Calu3 (cell line): Measurements from ENCODE around the gene MGMT. TPM values are rescaled to one million over a fixed set of nuclear protein-coding genes. Genes with fewer than 3 reads are reported as not detected.

Experiments used
- BruUV-seq: library from RNA; stranded (reverse); fragments of 400-500 nt; replicated peaks from 2 replicates; lab custom pipeline; 2021; lab: Mats Ljungman, UMichigan
- CTCF ChIA-PET: fragments of 300-600 bp; sonication (Branson Sonifier 250); formaldehyde crosslinking; loops from one replicate; lab custom pipeline; 2022; ENCODE audit warnings: antibody characterized with exemption; lab: Charles Lee
- DNase-seq: peaks from one replicate; pipeline ENCODE4 v3.0.0; 2022
- H3K27ac Mint-ChIP-seq: one replicate; pipeline ENCODE4 v1.8.0; 2022; ENCODE audit warnings: mixed read lengths; ENCODE audit not compliant: unreplicated experiment
- H3K27me3 Mint-ChIP-seq: one replicate; pipeline ENCODE4 v1.8.0; 2022; ENCODE audit warnings: mixed read lengths; ENCODE audit not compliant: unreplicated experiment
- H3K36me3 Mint-ChIP-seq: one replicate; pipeline ENCODE4 v1.8.0; 2022; ENCODE audit warnings: mild to moderate bottlenecking, moderate library complexity, mixed read lengths; ENCODE audit not compliant: insufficient read depth, unreplicated experiment
- H3K4me1 Mint-ChIP-seq: one replicate; pipeline ENCODE4 v1.8.0; 2022; ENCODE audit warnings: mild to moderate bottlenecking, low read depth, mixed read lengths; ENCODE audit not compliant: unreplicated experiment
- H3K4me3 Mint-ChIP-seq: one replicate; pipeline ENCODE4 v1.8.0; 2022; ENCODE audit warnings: mild to moderate bottlenecking, low read depth, moderate library complexity, mixed read lengths; ENCODE audit not compliant: unreplicated experiment
- H3K9me3 Mint-ChIP-seq: one replicate; pipeline ENCODE4 v1.8.0; 2022; ENCODE audit warnings: low read depth, mixed read lengths; ENCODE audit not compliant: unreplicated experiment
- intact Hi-C: fragments of 100-400 bp; cut with micrococcal nuclease; formaldehyde crosslinking; loops from one replicate; pipeline ENCODE4 v1.10.0; 2022; ENCODE audit not compliant: unreplicated experiment
- total RNA-seq: library from RNA; stranded (reverse); gene quantifications from 2 replicates; pipeline ENCODE4 v1.2.3, GENCODE V29; 2022
- TF ChIP-seq, protein P1 (sequence below): fragments of 200-600 bp; IDR thresholded peaks from one replicate; pipeline ENCODE4 v1.8.0; 2022; ENCODE audit warnings: antibody characterized with exemption; ENCODE audit not compliant: unreplicated experiment

The MGMT gene
- total RNA-seq, 1 experiment from 2014 or later, result 8.3 TPM

DNA sequence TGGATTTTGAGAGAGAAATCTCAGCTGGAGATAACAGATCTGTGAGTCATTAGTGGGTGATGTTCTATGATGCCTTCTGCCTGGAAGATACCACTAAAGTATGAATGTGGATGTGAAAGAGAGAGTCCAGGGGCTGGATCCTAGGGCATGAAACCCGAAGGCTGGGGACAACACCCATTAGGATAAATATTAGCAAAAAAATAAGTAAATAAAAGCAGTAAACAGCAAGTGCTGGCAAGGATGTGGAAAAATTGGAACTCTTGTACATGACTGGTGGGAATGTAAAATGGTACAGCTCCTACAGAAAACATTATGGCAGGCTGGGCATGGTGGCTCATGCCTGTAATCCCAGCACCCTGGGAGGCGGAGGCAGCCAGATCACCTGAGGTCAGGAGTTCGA lies 16.6 kb upstream of the MGMT start:
- Mint-ChIP-seq H3K4me3 (no peak overlapping the region), H3K27ac (no peak overlapping the region), H3K9me3 (peaks cover 17% of the 10 kb centered on the region), H3K27me3 (no peaks in the 10 kb centered on the region), H3K4me1 (no peaks in the 10 kb centered on the region), H3K36me3 (no peaks in the 10 kb centered on the region)
- CTCF ChIA-PET, result no interaction called here
- BruUV-seq, result no TSS peak
- TF ChIP-seq, protein P1, sequence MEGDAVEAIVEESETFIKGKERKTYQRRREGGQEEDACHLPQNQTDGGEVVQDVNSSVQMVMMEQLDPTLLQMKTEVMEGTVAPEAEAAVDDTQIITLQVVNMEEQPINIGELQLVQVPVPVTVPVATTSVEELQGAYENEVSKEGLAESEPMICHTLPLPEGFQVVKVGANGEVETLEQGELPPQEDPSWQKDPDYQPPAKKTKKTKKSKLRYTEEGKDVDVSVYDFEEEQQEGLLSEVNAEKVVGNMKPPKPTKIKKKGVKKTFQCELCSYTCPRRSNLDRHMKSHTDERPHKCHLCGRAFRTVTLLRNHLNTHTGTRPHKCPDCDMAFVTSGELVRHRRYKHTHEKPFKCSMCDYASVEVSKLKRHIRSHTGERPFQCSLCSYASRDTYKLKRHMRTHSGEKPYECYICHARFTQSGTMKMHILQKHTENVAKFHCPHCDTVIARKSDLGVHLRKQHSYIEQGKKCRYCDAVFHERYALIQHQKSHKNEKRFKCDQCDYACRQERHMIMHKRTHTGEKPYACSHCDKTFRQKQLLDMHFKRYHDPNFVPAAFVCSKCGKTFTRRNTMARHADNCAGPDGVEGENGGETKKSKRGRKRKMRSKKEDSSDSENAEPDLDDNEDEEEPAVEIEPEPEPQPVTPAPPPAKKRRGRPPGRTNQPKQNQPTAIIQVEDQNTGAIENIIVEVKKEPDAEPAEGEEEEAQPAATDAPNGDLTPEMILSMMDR, result no peak
- no peak for DNase-seq
- intact Hi-C loops, result no loop called here

DNA sequence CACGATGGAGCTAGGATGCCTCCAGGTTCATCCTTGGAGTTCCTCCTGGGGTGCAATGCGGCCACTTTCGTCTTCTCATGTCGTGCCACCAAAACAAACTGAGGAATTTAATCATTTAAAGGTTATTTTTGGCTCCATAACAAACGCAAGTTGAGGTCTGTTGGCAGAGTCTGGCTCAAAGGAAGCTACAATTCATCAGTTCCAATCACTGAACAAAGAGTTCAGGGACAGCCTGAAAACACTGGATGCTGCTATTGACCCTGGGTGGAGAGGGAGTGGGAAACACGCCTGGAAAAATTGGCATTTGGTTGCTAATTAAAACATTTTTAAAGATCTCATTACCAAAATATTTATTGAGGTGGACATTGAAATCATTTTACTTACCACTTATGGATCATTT lies 11.4 kb upstream of the MGMT start:
- Mint-ChIP-seq H3K4me3 (no peak overlapping the region), H3K9me3 (peaks cover 10% of the 10 kb centered on the region), H3K27me3 (no peaks in the 10 kb centered on the region), H3K4me1 (no peaks in the 10 kb centered on the region), H3K27ac (no peak overlapping the region), H3K36me3 (no peaks in the 10 kb centered on the region)
- TF ChIP-seq, protein P1, result no peak
- intact Hi-C loops, result no loop called here
- no peak for DNase-seq
- CTCF ChIA-PET, result no interaction called here
- BruUV-seq, result no TSS peak

- DNase-seq, result no peak
- no peaks in the 10 kb centered on the region for H3K9me3 Mint-ChIP-seq
- BruUV-seq, result no TSS peak
- H3K4me3 Mint-ChIP-seq, result no peak overlapping the region
- TF ChIP-seq, protein P1, result no peak
- intact Hi-C loops, result no loop called here
- H3K36me3 Mint-ChIP-seq, result no peaks in the 10 kb centered on the region
- H3K4me1 Mint-ChIP-seq, result no peaks in the 10 kb centered on the region
- CTCF ChIA-PET, result no interaction called here
- H3K27me3 Mint-ChIP-seq, result no peaks in the 10 kb centered on the region
- H3K27ac Mint-ChIP-seq, result no peak overlapping the region
Measured at GRCh38 chr10:129459762-129460539, 7.1 kb upstream of the MGMT start.

DNA sequence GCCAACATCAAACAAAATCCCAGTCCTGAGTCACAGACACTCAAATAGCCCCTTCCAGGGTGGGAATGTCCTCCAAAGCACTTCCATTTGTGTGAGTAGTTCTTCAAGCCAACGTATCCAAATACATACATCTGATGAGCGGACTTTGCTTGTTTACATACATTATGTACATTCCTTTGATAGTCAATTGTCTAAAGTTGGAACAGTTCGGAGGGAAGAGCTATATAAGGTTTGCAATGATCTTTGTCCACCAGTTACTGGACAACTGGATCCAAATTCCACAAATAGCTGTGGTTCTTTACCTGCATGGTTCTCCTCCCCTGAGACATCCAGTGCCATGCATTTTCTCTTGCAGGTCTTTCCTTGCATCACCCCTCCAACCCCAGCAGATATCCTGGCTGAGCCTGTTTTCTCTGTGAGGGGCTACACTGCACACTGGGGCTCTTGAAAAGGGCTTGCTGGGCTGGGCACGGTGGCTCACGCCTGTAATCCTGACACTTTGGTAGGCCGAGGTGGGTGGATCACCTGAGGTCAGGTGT lies 4.7 kb upstream of the MGMT start:
- no peaks in the 10 kb centered on the region for H3K9me3 Mint-ChIP-seq
- no peak overlapping the region for H3K27ac Mint-ChIP-seq

More for the DNA sequence above, 4.7 kb upstream of the MGMT start:
- CTCF ChIA-PET, result no interaction called here
- H3K4me3 Mint-ChIP-seq, result no peak overlapping the region
- BruUV-seq, result no TSS peak
- H3K27me3 Mint-ChIP-seq, result no peaks in the 10 kb centered on the region
- intact Hi-C loops, result no loop called here
- TF ChIP-seq, protein P1, result no peak
- DNase-seq, result no peak
- no peaks in the 10 kb centered on the region for H3K4me1 Mint-ChIP-seq
- no peaks in the 10 kb centered on the region for H3K36me3 Mint-ChIP-seq
